ENCODE measurements around the gene STIP1. TPM values are rescaled to one million over a fixed set of nuclear protein-coding genes. Genes with fewer than 3 reads are reported as not detected.

Gene STIP1
- total and polyA plus RNA-seq, 9 of the 15 experiments (the other 6 are each of a cell fraction or from before 2014, with no cell fraction given), result 58.1 to 465 (median 346) TPM

GRCh38 chr11:64165842-64166635, 19.9 kb upstream of the STIP1 start, which contains the start of gene MACROD1 (continued):
- TF ChIP-seq ZFP91 (CRISPR knock-in tag; IDR thresholded peaks at IDR 0.05) (no peak), CCNT2 (IDR thresholded peaks at IDR 0.05; ENCODE audit: borderline replicate concordance, extremely low read depth, insufficient read length, low read depth, low read length) (peak; percentile 65), PHF20 (IDR thresholded peaks at IDR 0.05; ENCODE audit: partially characterized antibody) (no peak), ELF4 (CRISPR knock-in tag; IDR thresholded peaks at IDR 0.05) (no peak), GABPA (tag; conservative IDR thresholded peaks at IDR 0.05; ENCODE audit: low read depth) (peak; percentile 74), ZNF431 (CRISPR knock-in tag; IDR thresholded peaks at IDR 0.05) (peak; percentile 69), ZBTB7A (IDR thresholded peaks at IDR 0.05; ENCODE audit: borderline replicate concordance, control insufficient read depth, low read depth, low read length) (peak; percentile 66; the same call in 1 of the 2 replicates), ZBED1 (IDR thresholded peaks at IDR 0.05) (no peak; the same call in 1 of the 2 replicates), ZNF398 (CRISPR knock-in tag; IDR thresholded peaks at IDR 0.05) (no peak), ZNF395 (CRISPR knock-in tag; IDR thresholded peaks at IDR 0.05) (peak; percentile 38; the same call in 1 of the 2 replicates), ZNF512 (tag; IDR thresholded peaks at IDR 0.05) (no peak), TCFL5 (CRISPR knock-in tag; conservative IDR thresholded peaks at IDR 0.05) (no peak), NR2F6 (CRISPR knock-in tag; IDR thresholded peaks at IDR 0.05) (no peak), PHF8 (IDR thresholded peaks at IDR 0.05; ENCODE audit: borderline replicate concordance, low read length) (peak; percentile 74), CSDE1 (IDR thresholded peaks at IDR 0.05) (no peak), HMGXB4 (CRISPR knock-in tag; IDR thresholded peaks at IDR 0.05) (peak; percentile 79; the same call in 1 of the 2 replicates), PHB (CRISPR knock-in tag; IDR thresholded peaks at IDR 0.05) (no peak)
